Neural progenitor cell (in vitro differentiated cells): ENCODE results near the gene ZDHHC8.

ENCODE experiments used
- EZH2phosphoT487 ChIP-seq: fragments of 200-600 bp; sonication (generic); IDR thresholded peaks from 2 replicates; pipeline ENCODE4 v1.6.1; 2017; ENCODE audit warnings: antibody characterized with exemption
- TF ChIP-seq, protein P1 (sequence below): fragments of 200-600 bp; sonication (generic); IDR thresholded peaks from 2 replicates; pipeline ENCODE4 v1.5.1; 2017; ENCODE audit warnings: antibody characterized with exemption, mild to moderate bottlenecking

DNA sequence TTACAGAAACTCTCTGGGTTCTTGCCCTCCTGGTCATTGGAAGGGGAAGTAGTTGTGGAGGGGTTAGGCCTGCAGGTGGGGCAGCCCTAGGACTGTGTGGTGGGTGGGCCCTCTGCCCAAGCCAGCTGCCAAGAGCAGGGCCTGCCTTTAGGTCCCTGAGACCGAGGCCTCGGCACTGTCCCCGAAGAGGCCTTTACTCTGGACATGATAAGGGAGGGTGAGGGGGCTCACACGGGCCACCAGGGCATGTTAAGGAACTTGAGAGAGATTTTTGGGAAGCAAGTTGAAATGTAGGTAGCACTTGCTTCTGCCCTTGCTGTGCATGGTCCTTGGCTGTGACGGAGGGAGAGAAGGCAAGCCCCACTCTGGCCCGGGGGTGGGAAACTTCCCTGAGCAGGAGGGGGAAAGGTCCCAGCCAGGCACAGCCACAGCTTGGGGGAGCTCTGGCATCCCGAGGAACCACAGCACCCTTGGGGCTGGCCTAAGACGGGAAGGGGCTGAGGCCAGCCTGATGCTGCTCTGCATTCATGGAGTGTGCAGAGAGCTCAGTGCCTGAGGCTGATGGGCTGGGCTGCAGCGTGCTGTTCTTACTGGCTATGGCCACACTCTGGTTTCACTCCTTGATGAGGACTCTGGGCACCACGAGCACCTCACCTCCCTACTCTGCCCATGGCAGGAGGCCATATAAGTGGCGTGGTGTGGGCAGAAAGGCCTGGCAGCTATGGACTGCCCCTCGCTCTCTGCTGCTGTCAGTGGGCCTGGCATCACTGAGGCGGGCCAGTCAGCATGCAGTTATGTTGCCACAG lies 23.4 kb upstream of the ZDHHC8 start:
- TF ChIP-seq, protein P1, sequence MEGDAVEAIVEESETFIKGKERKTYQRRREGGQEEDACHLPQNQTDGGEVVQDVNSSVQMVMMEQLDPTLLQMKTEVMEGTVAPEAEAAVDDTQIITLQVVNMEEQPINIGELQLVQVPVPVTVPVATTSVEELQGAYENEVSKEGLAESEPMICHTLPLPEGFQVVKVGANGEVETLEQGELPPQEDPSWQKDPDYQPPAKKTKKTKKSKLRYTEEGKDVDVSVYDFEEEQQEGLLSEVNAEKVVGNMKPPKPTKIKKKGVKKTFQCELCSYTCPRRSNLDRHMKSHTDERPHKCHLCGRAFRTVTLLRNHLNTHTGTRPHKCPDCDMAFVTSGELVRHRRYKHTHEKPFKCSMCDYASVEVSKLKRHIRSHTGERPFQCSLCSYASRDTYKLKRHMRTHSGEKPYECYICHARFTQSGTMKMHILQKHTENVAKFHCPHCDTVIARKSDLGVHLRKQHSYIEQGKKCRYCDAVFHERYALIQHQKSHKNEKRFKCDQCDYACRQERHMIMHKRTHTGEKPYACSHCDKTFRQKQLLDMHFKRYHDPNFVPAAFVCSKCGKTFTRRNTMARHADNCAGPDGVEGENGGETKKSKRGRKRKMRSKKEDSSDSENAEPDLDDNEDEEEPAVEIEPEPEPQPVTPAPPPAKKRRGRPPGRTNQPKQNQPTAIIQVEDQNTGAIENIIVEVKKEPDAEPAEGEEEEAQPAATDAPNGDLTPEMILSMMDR, result no peak
- no peak for TF ChIP-seq EZH2phosphoT487
